Stimulated activated CD4-positive, alpha-beta T cell treated with anti-CD3 and anti-CD28 coated beads, Interleukin-4, amount 100 ng/mL, for 1 hour (primary cell): ENCODE data around the gene SLC39A13.

Source experiments
- DNase-seq: peaks from one replicate; pipeline ENCODE4 v3.0.0-alpha.2; 2020

Gene SLC39A13

GRCh38 chr11:47461876-47462275 lies 53.5 kb downstream of the SLC39A13 start:
- DNase-seq, result no peak

GRCh38 chr11:47464483-47464882 lies 56.1 kb downstream of the SLC39A13 start:
- DNase-seq, result no peak
